Neutrophil (primary cell): Measurements from ENCODE around the gene SNAPC4.

Experiments
- H3K27ac ChIP-seq: fragments of 200-600 bp; sonication (generic); 2 replicates; pipeline ENCODE4 v1.5.1; 2016; ENCODE audit warnings: mild to moderate bottlenecking, moderate library complexity
- H3K27me3 ChIP-seq: fragments of 200-600 bp; sonication (generic); 2 replicates; pipeline ENCODE4 v1.6.0; 2016; ENCODE audit warnings: mild to moderate bottlenecking
- H3K36me3 ChIP-seq: fragments of 200-600 bp; sonication (generic); 2 replicates; pipeline ENCODE4 v1.5.1; 2017
- H3K4me1 ChIP-seq, 2 experiments: fragments of 200-600 bp in 1 of 2; sonication (generic) in 1 of 2; 1 replicate in 1 of 2; 2 replicates in 1 of 2; pipeline versions ENCODE4 v1.5.1 to v1.6.1; 2013 to 2016; ENCODE audit warnings: low read depth in 1 of 2, low read length in 1 of 2, mild to moderate bottlenecking in 1 of 2, moderate library complexity in 1 of 2; ENCODE audit not compliant: control insufficient read depth in 1 of 2, insufficient read depth in 1 of 2
- H3K4me3 ChIP-seq, 2 experiments: fragments of 200-600 bp in 1 of 2; sonication (generic) in 1 of 2; 1 replicate in 1 of 2; 2 replicates in 1 of 2; pipeline ENCODE4 v1.5.1; 2013 to 2016; ENCODE audit warnings: low read depth in 1 of 2, low read length in 1 of 2, mild to moderate bottlenecking in 1 of 2, moderate library complexity in 1 of 2
- H3K9me3 ChIP-seq: fragments of 200-600 bp; sonication (generic); 2 replicates; pipeline ENCODE4 v1.5.1; 2016
- TF ChIP-seq, protein P1 (sequence below): fragments of 200-600 bp; sonication (generic); IDR thresholded peaks from 2 replicates; pipeline ENCODE4 v1.5.1; 2016; ENCODE audit warnings: antibody characterized with exemption

The SNAPC4 gene

DNA sequence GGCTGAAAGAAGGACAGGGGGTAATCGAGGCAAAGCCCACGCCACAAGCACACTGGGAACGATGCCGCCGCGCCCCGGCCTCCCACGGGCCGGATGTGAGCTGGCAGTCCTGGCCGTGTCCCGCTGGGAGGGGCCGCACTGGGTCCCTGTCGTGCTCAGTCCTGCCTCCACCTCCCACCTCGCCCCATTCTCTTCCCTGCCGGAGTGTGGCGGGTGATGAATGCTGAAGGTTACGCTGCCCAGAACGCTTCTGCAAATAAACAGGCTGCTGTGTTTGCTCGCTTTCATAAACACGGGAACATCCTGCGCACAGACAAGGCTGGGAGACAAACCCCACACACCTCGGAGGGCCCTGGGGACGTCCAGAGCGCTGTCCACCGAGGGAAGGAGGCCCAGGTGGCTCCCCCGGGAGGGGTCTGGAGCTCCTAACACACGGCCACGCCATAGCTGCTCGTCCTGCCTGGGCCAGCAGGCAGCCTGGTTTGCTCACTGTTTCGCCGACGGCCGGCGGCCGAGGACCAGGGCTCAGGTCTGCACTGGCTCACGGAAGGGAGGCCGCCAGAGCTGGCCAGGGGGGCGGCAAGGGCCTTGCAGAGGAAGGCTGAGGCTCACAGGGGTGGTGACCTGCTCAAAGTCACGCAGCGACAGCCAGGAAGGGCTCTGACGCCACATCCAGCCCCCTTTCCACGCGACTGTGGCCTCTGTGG lies 38.8 kb downstream of the SNAPC4 start:
- Histone ChIP-seq H3K9me3 (no peaks in the 10 kb centered on the region), H3K36me3 (no peaks in the 10 kb centered on the region), H3K27ac (no peak overlapping the region), H3K27me3 (no peaks in the 10 kb centered on the region), H3K4me1 (peaks cover 24 to 32% of the 10 kb centered on the region in 2 experiments), H3K4me3 (no peak overlapping the region)
- TF ChIP-seq, protein P1, sequence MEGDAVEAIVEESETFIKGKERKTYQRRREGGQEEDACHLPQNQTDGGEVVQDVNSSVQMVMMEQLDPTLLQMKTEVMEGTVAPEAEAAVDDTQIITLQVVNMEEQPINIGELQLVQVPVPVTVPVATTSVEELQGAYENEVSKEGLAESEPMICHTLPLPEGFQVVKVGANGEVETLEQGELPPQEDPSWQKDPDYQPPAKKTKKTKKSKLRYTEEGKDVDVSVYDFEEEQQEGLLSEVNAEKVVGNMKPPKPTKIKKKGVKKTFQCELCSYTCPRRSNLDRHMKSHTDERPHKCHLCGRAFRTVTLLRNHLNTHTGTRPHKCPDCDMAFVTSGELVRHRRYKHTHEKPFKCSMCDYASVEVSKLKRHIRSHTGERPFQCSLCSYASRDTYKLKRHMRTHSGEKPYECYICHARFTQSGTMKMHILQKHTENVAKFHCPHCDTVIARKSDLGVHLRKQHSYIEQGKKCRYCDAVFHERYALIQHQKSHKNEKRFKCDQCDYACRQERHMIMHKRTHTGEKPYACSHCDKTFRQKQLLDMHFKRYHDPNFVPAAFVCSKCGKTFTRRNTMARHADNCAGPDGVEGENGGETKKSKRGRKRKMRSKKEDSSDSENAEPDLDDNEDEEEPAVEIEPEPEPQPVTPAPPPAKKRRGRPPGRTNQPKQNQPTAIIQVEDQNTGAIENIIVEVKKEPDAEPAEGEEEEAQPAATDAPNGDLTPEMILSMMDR, result no peak

- Histone ChIP-seq H3K27me3 (no peaks in the 10 kb centered on the region), H3K9me3 (no peaks in the 10 kb centered on the region), H3K4me1 (peaks cover 13 to 21% of the 10 kb centered on the region in 2 experiments), H3K4me3 (no peak overlapping the region), H3K36me3 (no peaks in the 10 kb centered on the region), H3K27ac (no peak overlapping the region)
- TF ChIP-seq, protein P1, result no peak
Observed at GRCh38 chr9:136359774-136360718, 39.9 kb downstream of the SNAPC4 start.

- Histone ChIP-seq H3K27me3 (no peaks in the 10 kb centered on the region), H3K27ac (no peak overlapping the region), H3K4me3 (no peak overlapping the region), H3K4me1 (peaks cover 2 to 9% of the 10 kb centered on the region in 2 experiments), H3K9me3 (no peaks in the 10 kb centered on the region), H3K36me3 (no peaks in the 10 kb centered on the region)
- TF ChIP-seq, protein P1, result no peak
Observed at GRCh38 chr9:136358888-136359287, 41.1 kb downstream of the SNAPC4 start.

DNA sequence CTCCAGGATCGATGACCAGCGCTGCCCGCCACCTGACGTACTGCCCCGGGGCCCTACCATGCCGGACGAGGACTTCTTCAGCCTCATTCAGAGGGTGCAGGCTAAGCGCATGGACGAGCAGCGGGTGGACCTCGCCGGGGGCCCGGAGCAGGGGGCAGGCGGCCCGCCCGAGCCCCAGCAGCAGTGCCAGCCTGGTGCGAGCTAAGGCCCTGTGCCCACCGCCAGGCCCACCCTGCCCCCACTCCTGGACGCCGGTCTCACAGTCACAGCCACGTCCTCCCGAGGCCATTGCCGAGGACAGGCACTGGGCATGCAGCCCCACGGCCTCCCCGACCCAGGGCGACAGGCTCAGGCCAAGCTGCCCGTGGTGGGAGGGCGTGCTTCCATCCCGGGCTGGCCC lies 42.0 kb downstream of the SNAPC4 start:
- Histone ChIP-seq H3K4me1 (peaks cover 0 to 4% of the 10 kb centered on the region in 2 experiments), H3K36me3 (no peaks in the 10 kb centered on the region), H3K9me3 (no peaks in the 10 kb centered on the region), H3K4me3 (no peak overlapping the region), H3K27ac (no peak overlapping the region), H3K27me3 (no peaks in the 10 kb centered on the region)
- TF ChIP-seq, protein P1, result no peak

GRCh38 chr9:136357202-136357725 lies 42.7 kb downstream of the SNAPC4 start:
- Histone ChIP-seq H3K4me3 (no peak overlapping the region), H3K36me3 (no peaks in the 10 kb centered on the region), H3K27me3 (no peaks in the 10 kb centered on the region), H3K4me1 (no peaks in the 10 kb centered on the region), H3K9me3 (no peaks in the 10 kb centered on the region), H3K27ac (no peak overlapping the region)
- TF ChIP-seq, protein P1, result no peak
